HepG2 (cell line): ENCODE measurements around the gene TCF12. TPM values are rescaled to one million over a fixed set of nuclear protein-coding genes. Genes with fewer than 3 reads are reported as not detected.

ENCODE experiments used
- ATAC-seq: fragments of 200-7000 bp; cut with Tn5 transposase; 3 replicates; pipeline ENCODE4 v1.9.1; 2020; ENCODE audit warnings: mild to moderate bottlenecking, moderate library complexity
- BruUV-seq: library from RNA; stranded (reverse); fragments of 400-500 nt; replicated peaks from 2 replicates; lab custom pipeline; 2021; lab: Mats Ljungman, UMichigan
- CTCF ChIA-PET: fragments of 300-600 bp; formaldehyde crosslinking; extraction: SDS; loops from one replicate; lab custom pipeline; 2021; ENCODE audit warnings: low total read pairs, inconsistent platforms, low intra/inter-chr PET ratio; lab: Yijun Ruan, JAX
- POLR2A ChIA-PET: fragments of 350-600 bp; sonication (Branson Sonifier 250); formaldehyde crosslinking; loops from one replicate; lab custom pipeline; 2020; ENCODE audit warnings: antibody characterized with exemption, inconsistent platforms; lab: Yijun Ruan, JAX
- DNase-seq: peaks from one replicate; pipeline ENCODE4 v3.0.0-alpha.2; 2015; ENCODE audit warnings: low spot score
- FAIRE-seq: peaks from 3 replicates; lab custom pipeline; 2011; peaks lifted over from hg19 to GRCh38; lab: Jason Lieb, UNC
- H2AFZ ChIP-seq: one replicate; pipeline ENCODE4 v1.6.1; 2011; ENCODE audit warnings: low read length, inconsistent platforms
- H3K27ac ChIP-seq: fragments of 300-600 bp; 3 replicates; pipeline ENCODE4 v1.8.0; 2011; ENCODE audit warnings: mixed run types, mild to moderate bottlenecking, mixed read lengths, low read length, inconsistent platforms; ENCODE audit not compliant: insufficient read depth; ENCODE audit errors: extremely low read length
- H3K27me3 ChIP-seq, 2 experiments: fragments of 200-600 bp in 1 of 2; 2 replicates in 1 of 2; 3 replicates in 1 of 2; pipeline versions ENCODE4 v1.6.0 to v1.8.0; 2011; ENCODE audit warnings: low read length in 2 of 2, mild to moderate bottlenecking in 2 of 2, moderate library complexity in 2 of 2, inconsistent platforms in 1 of 2; ENCODE audit not compliant: insufficient read depth in 2 of 2, control insufficient read depth in 1 of 2
- H3K36me3 ChIP-seq, 2 experiments: fragments of 200-600 bp in 1 of 2; replicated peaks in 1 of 2; 2 replicates in 1 of 2; 3 replicates in 1 of 2; pipeline versions ENCODE4 v1.5.1 to v1.8.0; 2011; ENCODE audit warnings: low read length in 2 of 2, inconsistent platforms in 1 of 2; ENCODE audit not compliant: insufficient read depth in 2 of 2, control insufficient read depth in 1 of 2
- H3K4me1 ChIP-seq: 2 replicates; pipeline ENCODE4 v1.5.1; 2012; ENCODE audit warnings: low read length, inconsistent platforms; ENCODE audit not compliant: insufficient read depth
- H3K4me2 ChIP-seq: 2 replicates; pipeline ENCODE4 v1.6.0; 2011; ENCODE audit warnings: low read depth, low read length, inconsistent platforms
- H3K4me3 ChIP-seq, 3 experiments: fragments of 200-600 bp in 1 of 3; sonication (generic), shearing (Covaris generic) in 1 of 3; replicated peaks in 1 of 3; 2 replicates each; pipeline ENCODE4 v1.5.1; 2011 to 2016; ENCODE audit warnings: low read length in 3 of 3, inconsistent platforms in 2 of 3, low read depth in 2 of 3, mild to moderate bottlenecking in 2 of 3, control low read depth in 1 of 3, mixed read lengths in 1 of 3; ENCODE audit not compliant: insufficient read depth in 1 of 3
- H3K79me2 ChIP-seq: one replicate; pipeline ENCODE4 v1.6.1; 2011; ENCODE audit warnings: low read length, inconsistent platforms; ENCODE audit not compliant: insufficient read depth
- H3K9ac ChIP-seq: 2 replicates; pipeline ENCODE4 v1.6.0; 2011; ENCODE audit warnings: mild to moderate bottlenecking, low read depth, low read length, inconsistent platforms; ENCODE audit not compliant: insufficient read depth
- H3K9me3 ChIP-seq: 2 replicates; pipeline ENCODE4 v1.5.1; 2012; ENCODE audit warnings: mild to moderate bottlenecking, low read length
- H4K20me1 ChIP-seq: 2 replicates; pipeline ENCODE4 v1.6.0; 2011; ENCODE audit warnings: inconsistent platforms, mild to moderate bottlenecking, low read length, moderate library complexity; ENCODE audit not compliant: insufficient read depth
- ASH2L ChIP-seq: fragments of 300-600, 200-600 bp; sonication (generic); IDR thresholded peaks from 2 replicates; pipeline ENCODE4 v1.7.0; 2017; ENCODE audit warnings: low read depth, mild to moderate bottlenecking, moderate library complexity, mixed read lengths, low read length; ENCODE audit not compliant: insufficient read length
- CREM ChIP-seq, 2 experiments: sonication (generic) in 1 of 2; formaldehyde crosslinking in 1 of 2; IDR thresholded peaks; 2 replicates each; pipeline versions ENCODE4 v1.4.0 to v1.6.1; 2016 to 2020; ENCODE audit warnings: antibody characterized with exemption in 1 of 2, mild to moderate bottlenecking in 1 of 2, missing genetic modification reagents in 1 of 2
- SAP130 ChIP-seq: IDR thresholded peaks from 2 replicates; pipeline ENCODE4 v1.6.1; 2016; ENCODE audit warnings: low read depth
- ZNF589 ChIP-seq: sonication (generic); formaldehyde crosslinking; conservative IDR thresholded peaks from 2 replicates; pipeline ENCODE4 v1.8.0; 2022; ENCODE audit warnings: mild to moderate bottlenecking, moderate library complexity, missing genetic modification reagents
- ZNF737 ChIP-seq: sonication (generic); formaldehyde crosslinking; IDR thresholded peaks from 2 replicates; pipeline ENCODE4 v1.5.0; 2020; ENCODE audit warnings: missing genetic modification reagents, mild to moderate bottlenecking, borderline replicate concordance
- ZSCAN22 ChIP-seq: sonication (generic); formaldehyde crosslinking; IDR thresholded peaks from 2 replicates; pipeline ENCODE4 v1.4.0; 2020; ENCODE audit warnings: mild to moderate bottlenecking, missing genetic modification reagents
- WGBS: methylation state at CpG from one replicate; pipeline ENCODE4 v1.1.6; 2017; ENCODE audit warnings: low lambda C conversion rate; 5-methylcytosine and 5-hydroxymethylcytosine counted together
- in situ Hi-C: cut with HindIII; loops from 2 replicates; pipeline ENCODE4 v1.10.0; 2017; ENCODE audit warnings: low pct_unique_long_range_greater_than_20kb; ENCODE audit not compliant: extremely low pct_ligation_motif_present
- intact Hi-C: fragments of 100-400 bp; cut with micrococcal nuclease; formaldehyde crosslinking; loops from one replicate; pipeline ENCODE4 v1.10.0; 2022; ENCODE audit not compliant: unreplicated experiment
- polyA plus RNA-seq, 8 experiments: library from polyadenylated mRNA; depleted of rRNA in 3 of 8; stranded (reverse) in 7 of 8; unstranded in 1 of 8; fragments of >200 nt; fragmentation: Illumina TruSeq in 4 of 8; extraction: Trizol in 4 of 8; gene quantifications; 2 replicates each; pipeline versions ENCODE4 v1.2.1 to v1.2.3, GENCODE V29; 2011 to 2016; ENCODE audit warnings: low read depth in 4 of 8, missing spikeins in 1 of 8, mixed read lengths in 1 of 8; ENCODE audit not compliant: insufficient read depth in 1 of 8
- total RNA-seq, 5 experiments: library from RNA; depleted of rRNA; stranded (reverse); fragments of >200 nt; fragmentation: Illumina TruSeq; extraction: Trizol; gene quantifications; 2 replicates each; pipeline ENCODE4 v1.2.3, GENCODE V29; 2016; ENCODE audit warnings: low read depth in 1 of 5
- TF ChIP-seq, protein P1 (sequence below): sonication (generic); formaldehyde crosslinking; IDR thresholded peaks from 2 replicates; pipeline ENCODE4 v1.5.1; 2020; ENCODE audit warnings: missing genetic modification reagents, mild to moderate bottlenecking, borderline replicate concordance
- TF ChIP-seq, protein P2 (sequence below): sonication (generic); formaldehyde crosslinking; IDR thresholded peaks from 2 replicates; pipeline ENCODE4 v1.4.0; 2020; ENCODE audit warnings: missing genetic modification reagents

TCF12 gene
- total and polyA plus RNA-seq, 2 of the 13 experiments (the other 11 are each of a cell fraction or from before 2014, with no cell fraction given) = 48.6 to 51.1 TPM

DNA sequence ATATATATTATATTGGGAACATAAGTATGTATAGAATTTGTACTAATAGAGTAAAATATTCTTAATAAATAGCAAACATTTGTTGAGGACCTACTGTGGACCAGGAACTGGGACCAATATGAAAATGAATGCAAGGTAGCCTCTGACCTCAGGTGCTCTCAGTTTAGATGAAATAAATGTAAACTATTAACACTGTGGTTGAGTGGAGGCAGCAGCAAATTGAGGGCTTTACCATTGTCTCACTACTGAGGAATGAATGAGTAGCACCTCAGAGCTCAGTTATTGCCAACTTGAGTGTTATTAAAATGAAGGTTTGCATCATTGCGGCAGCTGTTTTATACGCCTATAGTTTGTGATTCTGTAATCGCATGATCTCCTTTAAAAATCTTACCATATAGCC lies 366.9 kb downstream of the TCF12 start:
- Histone ChIP-seq H3K79me2 (no peaks in the 10 kb centered on the region), H3K27ac (no peak overlapping the region), H3K4me2 (no peak overlapping the region), H3K27me3 (no peaks in the 10 kb centered on the region), H3K9ac (no peak overlapping the region), H2AFZ (no peak overlapping the region), H3K9me3 (no peaks in the 10 kb centered on the region), H3K36me3 (peaks cover 10 to 52% of the 10 kb centered on the region in 2 experiments), H3K4me3 (no peak overlapping the region), H3K4me1 (no peaks in the 10 kb centered on the region), H4K20me1 (no peaks in the 10 kb centered on the region)
- POLR2A ChIA-PET = no interaction called here
- in situ Hi-C loops = no loop called here
- DNase-seq (no peak), FAIRE-seq (no peak), ATAC-seq (no peak)
- BruUV-seq = no TSS peak
- intact Hi-C loops = no loop called here
- TF ChIP-seq, protein P1, sequence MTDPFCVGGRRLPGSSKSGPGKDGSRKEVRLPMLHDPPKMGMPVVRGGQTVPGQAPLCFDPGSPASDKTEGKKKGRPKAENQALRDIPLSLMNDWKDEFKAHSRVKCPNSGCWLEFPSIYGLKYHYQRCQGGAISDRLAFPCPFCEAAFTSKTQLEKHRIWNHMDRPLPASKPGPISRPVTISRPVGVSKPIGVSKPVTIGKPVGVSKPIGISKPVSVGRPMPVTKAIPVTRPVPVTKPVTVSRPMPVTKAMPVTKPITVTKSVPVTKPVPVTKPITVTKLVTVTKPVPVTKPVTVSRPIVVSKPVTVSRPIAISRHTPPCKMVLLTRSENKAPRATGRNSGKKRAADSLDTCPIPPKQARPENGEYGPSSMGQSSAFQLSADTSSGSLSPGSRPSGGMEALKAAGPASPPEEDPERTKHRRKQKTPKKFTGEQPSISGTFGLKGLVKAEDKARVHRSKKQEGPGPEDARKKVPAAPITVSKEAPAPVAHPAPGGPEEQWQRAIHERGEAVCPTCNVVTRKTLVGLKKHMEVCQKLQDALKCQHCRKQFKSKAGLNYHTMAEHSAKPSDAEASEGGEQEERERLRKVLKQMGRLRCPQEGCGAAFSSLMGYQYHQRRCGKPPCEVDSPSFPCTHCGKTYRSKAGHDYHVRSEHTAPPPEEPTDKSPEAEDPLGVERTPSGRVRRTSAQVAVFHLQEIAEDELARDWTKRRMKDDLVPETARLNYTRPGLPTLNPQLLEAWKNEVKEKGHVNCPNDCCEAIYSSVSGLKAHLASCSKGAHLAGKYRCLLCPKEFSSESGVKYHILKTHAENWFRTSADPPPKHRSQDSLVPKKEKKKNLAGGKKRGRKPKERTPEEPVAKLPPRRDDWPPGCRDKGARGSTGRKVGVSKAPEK (CRISPR knock-in tag) = no peak
- TF ChIP-seq CREM (IDR thresholded peaks at IDR 0.05) (no peak), CREM (CRISPR knock-in tag; IDR thresholded peaks at IDR 0.05) (no peak), ASH2L (no peak), ZSCAN22 (no peak), SAP130 (CRISPR knock-in tag) (no peak), ZNF737 (CRISPR knock-in tag) (no peak), ZNF589 (CRISPR knock-in tag) (no peak)
- TF ChIP-seq, protein P2, sequence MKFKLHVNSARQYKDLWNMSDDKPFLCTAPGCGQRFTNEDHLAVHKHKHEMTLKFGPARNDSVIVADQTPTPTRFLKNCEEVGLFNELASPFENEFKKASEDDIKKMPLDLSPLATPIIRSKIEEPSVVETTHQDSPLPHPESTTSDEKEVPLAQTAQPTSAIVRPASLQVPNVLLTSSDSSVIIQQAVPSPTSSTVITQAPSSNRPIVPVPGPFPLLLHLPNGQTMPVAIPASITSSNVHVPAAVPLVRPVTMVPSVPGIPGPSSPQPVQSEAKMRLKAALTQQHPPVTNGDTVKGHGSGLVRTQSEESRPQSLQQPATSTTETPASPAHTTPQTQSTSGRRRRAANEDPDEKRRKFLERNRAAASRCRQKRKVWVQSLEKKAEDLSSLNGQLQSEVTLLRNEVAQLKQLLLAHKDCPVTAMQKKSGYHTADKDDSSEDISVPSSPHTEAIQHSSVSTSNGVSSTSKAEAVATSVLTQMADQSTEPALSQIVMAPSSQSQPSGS (CRISPR knock-in tag) = no peak
- WGBS = 97% methylated on average over 3 of the region's 3 CpGs
- CTCF ChIA-PET = no interaction called here
